MM.1S (cell line): ENCODE data around the gene DHRS7C.

ENCODE experiments used
- EZH2 ChIP-seq: fragments of 300-600 bp; sonication (generic); optimal IDR thresholded peaks from 2 replicates; pipeline ENCODE3; 2017; ENCODE audit warnings: low read depth, mild to moderate bottlenecking, antibody characterized with exemption, low read length, mixed read lengths
- EZH2phosphoT487 ChIP-seq: fragments of 300-600 bp; sonication (generic); IDR thresholded peaks from 2 replicates; pipeline ENCODE4 v1.6.1; 2018; ENCODE audit warnings: antibody characterized with exemption, low read length
- TF ChIP-seq, protein P1 (sequence below): fragments of 300-600 bp; sonication (generic); IDR thresholded peaks from 2 replicates; pipeline ENCODE4 v1.5.1; 2016; ENCODE audit warnings: antibody characterized with exemption, low read length, mixed read lengths

DNA sequence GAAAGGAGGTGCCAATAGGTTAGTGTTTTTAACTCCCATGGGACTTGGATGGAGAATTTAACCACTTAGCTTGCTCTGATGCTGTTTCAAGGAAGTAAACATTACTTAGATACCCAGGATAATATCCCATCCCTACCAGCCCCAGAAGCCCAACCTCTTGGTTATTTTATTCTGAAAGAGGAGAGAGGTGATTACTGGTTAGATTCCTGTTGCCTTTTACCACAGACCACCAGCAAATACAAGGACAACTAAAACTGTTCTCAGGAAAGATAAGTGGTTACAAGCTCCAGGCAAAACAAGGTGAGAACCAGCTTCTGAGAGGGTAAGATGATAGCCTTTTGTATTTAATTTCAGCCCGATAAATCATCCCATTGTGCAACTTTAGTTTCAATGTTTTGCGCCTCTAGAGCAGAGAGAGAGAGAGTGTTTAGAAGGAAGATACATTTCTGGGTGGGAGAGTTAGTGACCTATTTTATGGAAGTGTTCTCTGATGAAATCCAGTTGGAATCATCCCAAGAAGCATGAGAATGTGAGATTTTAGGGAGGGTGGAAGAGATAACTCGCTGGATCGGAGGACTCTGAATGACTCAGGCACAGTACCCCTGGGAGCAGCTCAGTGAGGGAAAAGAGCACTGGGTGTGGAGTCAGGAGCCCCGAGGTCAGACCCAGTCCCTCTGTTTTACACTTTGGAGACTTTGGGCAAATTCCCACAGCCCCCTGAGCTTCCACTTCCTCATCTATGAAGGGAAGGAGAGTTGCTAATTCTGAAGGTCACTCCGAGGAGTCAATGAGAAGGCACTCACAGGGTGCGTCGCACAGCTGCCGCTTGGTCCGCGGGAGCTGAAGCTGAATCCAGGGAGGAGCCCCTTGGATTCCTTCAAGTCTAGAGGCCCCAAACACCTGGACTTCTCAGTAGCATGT is 46.4 kb upstream of the DHRS7C start:
- TF ChIP-seq, protein P1, sequence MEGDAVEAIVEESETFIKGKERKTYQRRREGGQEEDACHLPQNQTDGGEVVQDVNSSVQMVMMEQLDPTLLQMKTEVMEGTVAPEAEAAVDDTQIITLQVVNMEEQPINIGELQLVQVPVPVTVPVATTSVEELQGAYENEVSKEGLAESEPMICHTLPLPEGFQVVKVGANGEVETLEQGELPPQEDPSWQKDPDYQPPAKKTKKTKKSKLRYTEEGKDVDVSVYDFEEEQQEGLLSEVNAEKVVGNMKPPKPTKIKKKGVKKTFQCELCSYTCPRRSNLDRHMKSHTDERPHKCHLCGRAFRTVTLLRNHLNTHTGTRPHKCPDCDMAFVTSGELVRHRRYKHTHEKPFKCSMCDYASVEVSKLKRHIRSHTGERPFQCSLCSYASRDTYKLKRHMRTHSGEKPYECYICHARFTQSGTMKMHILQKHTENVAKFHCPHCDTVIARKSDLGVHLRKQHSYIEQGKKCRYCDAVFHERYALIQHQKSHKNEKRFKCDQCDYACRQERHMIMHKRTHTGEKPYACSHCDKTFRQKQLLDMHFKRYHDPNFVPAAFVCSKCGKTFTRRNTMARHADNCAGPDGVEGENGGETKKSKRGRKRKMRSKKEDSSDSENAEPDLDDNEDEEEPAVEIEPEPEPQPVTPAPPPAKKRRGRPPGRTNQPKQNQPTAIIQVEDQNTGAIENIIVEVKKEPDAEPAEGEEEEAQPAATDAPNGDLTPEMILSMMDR = no peak
- TF ChIP-seq EZH2 = no peak
- TF ChIP-seq EZH2phosphoT487 = no peak
